ENCODE measurements around the gene DSP.

DSP gene

GRCh38 chr6:7559196-7559595 lies 17.7 kb downstream of the DSP start:
- peaks cover 5 to 38% of the 10 kb centered on the region in 2 donors for H3K27me3 Mint-ChIP-seq
- DNase-seq (no peak), ATAC-seq (replicated peaks) (no peak)
- H3K4me3 Mint-ChIP-seq = no peak overlapping the region
- H3K4me1 Mint-ChIP-seq = no peaks in the 10 kb centered on the region
- no peaks in the 10 kb centered on the region for H3K9me3 Mint-ChIP-seq
- H3K27ac Mint-ChIP-seq = no peak overlapping the region
- peaks cover 0 to 6% of the 10 kb centered on the region in 2 donors for H3K36me3 Mint-ChIP-seq

GRCh38 chr6:7559651-7560385 lies 18.3 kb downstream of the DSP start:
- DNase-seq (no peak), ATAC-seq (replicated peaks) (no peak)
- no peaks in the 10 kb centered on the region for H3K9me3 Mint-ChIP-seq
- H3K27ac Mint-ChIP-seq = no peak overlapping the region
- no peaks in the 10 kb centered on the region for H3K4me1 Mint-ChIP-seq
- no peak overlapping the region for H3K4me3 Mint-ChIP-seq
- peaks cover 5 to 40% of the 10 kb centered on the region in 2 donors for H3K27me3 Mint-ChIP-seq
- H3K36me3 Mint-ChIP-seq = peaks cover 0 to 6% of the 10 kb centered on the region in 2 donors

GRCh38 chr6:7561153-7561964 lies 19.9 kb downstream of the DSP start:
- DNase-seq (no peak), ATAC-seq (replicated peaks) (no peak)
- Mint-ChIP-seq H3K4me3 (no peak overlapping the region), H3K27me3 (peaks cover 12 to 44% of the 10 kb centered on the region in 2 donors), H3K36me3 (peaks cover 0 to 7% of the 10 kb centered on the region in 2 donors), H3K4me1 (no peaks in the 10 kb centered on the region), H3K9me3 (no peaks in the 10 kb centered on the region), H3K27ac (no peak overlapping the region)

GRCh38 chr6:7562769-7563168 lies 21.3 kb downstream of the DSP start:
- no peaks in the 10 kb centered on the region for H3K4me1 Mint-ChIP-seq
- H3K9me3 Mint-ChIP-seq = no peaks in the 10 kb centered on the region
- no peak overlapping the region for H3K4me3 Mint-ChIP-seq
- no peak for DNase-seq
- peaks cover 11 to 46% of the 10 kb centered on the region in 2 donors for H3K27me3 Mint-ChIP-seq
- H3K36me3 Mint-ChIP-seq = peaks cover 0 to 5% of the 10 kb centered on the region in 2 donors
- H3K27ac Mint-ChIP-seq = no peak overlapping the region
- no peak for ATAC-seq (replicated peaks)

GRCh38 chr6:7566107-7566506 lies 24.6 kb downstream of the DSP start:
- Mint-ChIP-seq H3K9me3 (no peaks in the 10 kb centered on the region), H3K27me3 (peaks cover 18 to 52% of the 10 kb centered on the region in 2 donors)
- ATAC-seq (replicated peaks) = no peak

GRCh38 chr6:7566617-7567173 lies 25.2 kb downstream of the DSP start:
- Mint-ChIP-seq H3K27ac (no peak overlapping the region), H3K27me3 (peaks cover 18 to 46% of the 10 kb centered on the region in 2 donors), H3K4me1 (no peaks in the 10 kb centered on the region), H3K4me3 (no peak overlapping the region), H3K36me3 (peaks cover 0 to 4% of the 10 kb centered on the region in 2 donors), H3K9me3 (no peaks in the 10 kb centered on the region)
- ATAC-seq (replicated peaks) (no peak), DNase-seq (no peak)

More at GRCh38 chr6:7566107-7566506, 24.6 kb downstream of the DSP start:
- Mint-ChIP-seq H3K27ac (no peak overlapping the region), H3K4me3 (no peak overlapping the region), H3K36me3 (peaks cover 0 to 4% of the 10 kb centered on the region in 2 donors), H3K4me1 (no peaks in the 10 kb centered on the region)
- no peak for DNase-seq

- Mint-ChIP-seq H3K36me3 (peaks cover 0 to 4% of the 10 kb centered on the region in 2 donors), H3K9me3 (no peaks in the 10 kb centered on the region), H3K27ac (no peak overlapping the region), H3K4me1 (no peaks in the 10 kb centered on the region), H3K27me3 (peaks cover 18 to 45% of the 10 kb centered on the region in 2 donors), H3K4me3 (no peak overlapping the region)
- DNase-seq (no peak), ATAC-seq (replicated peaks) (no peak)
Measured at GRCh38 chr6:7568021-7568420, 26.6 kb downstream of the DSP start.

- Mint-ChIP-seq H3K36me3 (peaks cover 0 to 4% of the 10 kb centered on the region in 2 donors), H3K27me3 (peaks cover 18 to 46% of the 10 kb centered on the region in 2 donors), H3K27ac (no peak overlapping the region), H3K4me3 (no peak overlapping the region), H3K4me1 (no peaks in the 10 kb centered on the region), H3K9me3 (no peaks in the 10 kb centered on the region)
- ATAC-seq (replicated peaks) (no peak), DNase-seq (no peak)
Measured at GRCh38 chr6:7569082-7569481, 27.6 kb downstream of the DSP start.

- Mint-ChIP-seq H3K27ac (no peak overlapping the region), H3K4me1 (no peaks in the 10 kb centered on the region), H3K36me3 (peaks cover 0 to 3% of the 10 kb centered on the region in 2 donors), H3K27me3 (peaks cover 11 to 34% of the 10 kb centered on the region in 2 donors), H3K4me3 (no peak overlapping the region), H3K9me3 (no peaks in the 10 kb centered on the region)
- DNase-seq = no peak
- no peak for ATAC-seq (replicated peaks)
Measured at GRCh38 chr6:7572213-7572943, 30.9 kb downstream of the DSP start.

- H3K4me3 Mint-ChIP-seq = no peak overlapping the region
- H3K4me1 Mint-ChIP-seq = no peaks in the 10 kb centered on the region
- H3K9me3 Mint-ChIP-seq = no peaks in the 10 kb centered on the region
- ATAC-seq (replicated peaks) (no peak), DNase-seq (no peak)
- H3K36me3 Mint-ChIP-seq = no peaks in the 10 kb centered on the region
- H3K27me3 Mint-ChIP-seq = peaks cover 0 to 26% of the 10 kb centered on the region in 2 donors
- no peak overlapping the region for H3K27ac Mint-ChIP-seq
Measured at GRCh38 chr6:7574500-7574899, 33.0 kb downstream of the DSP start.

GRCh38 chr6:7578516-7578915 lies 37.0 kb downstream of the DSP start:
- Mint-ChIP-seq H3K27me3 (peaks cover 7 to 14% of the 10 kb centered on the region in 2 donors), H3K36me3 (peaks cover 0 to 2% of the 10 kb centered on the region in 2 donors), H3K27ac (no peak overlapping the region), H3K9me3 (no peaks in the 10 kb centered on the region), H3K4me3 (no peak overlapping the region), H3K4me1 (no peaks in the 10 kb centered on the region)
- DNase-seq = no peak
- no peak for ATAC-seq (replicated peaks)

GRCh38 chr6:7578931-7579330 lies 37.5 kb downstream of the DSP start:
- H3K27me3 Mint-ChIP-seq = peaks cover 7 to 11% of the 10 kb centered on the region in 2 donors
- ATAC-seq (replicated peaks) (no peak), DNase-seq (no peak)
- H3K36me3 Mint-ChIP-seq = peaks cover 0 to 2% of the 10 kb centered on the region in 2 donors
- no peak overlapping the region for H3K4me3 Mint-ChIP-seq
- H3K4me1 Mint-ChIP-seq = no peaks in the 10 kb centered on the region
- no peak overlapping the region for H3K27ac Mint-ChIP-seq
- no peaks in the 10 kb centered on the region for H3K9me3 Mint-ChIP-seq

- ATAC-seq (replicated peaks) = no peak
Measured at GRCh38 chr6:7579851-7580250, 38.4 kb downstream of the DSP start.

GRCh38 chr6:7580537-7580926 lies 39.1 kb downstream of the DSP start:
- no peak for ATAC-seq (replicated peaks)
- Mint-ChIP-seq H3K4me1 (no peaks in the 10 kb centered on the region), H3K9me3 (no peaks in the 10 kb centered on the region), H3K4me3 (no peak overlapping the region), H3K36me3 (peaks cover 0 to 2% of the 10 kb centered on the region in 2 donors), H3K27ac (no peak overlapping the region), H3K27me3 (peaks cover 12 to 23% of the 10 kb centered on the region in 2 donors)
- no peak for DNase-seq

More at GRCh38 chr6:7579851-7580250, 38.4 kb downstream of the DSP start:
- no peak overlapping the region for H3K4me3 Mint-ChIP-seq
- H3K36me3 Mint-ChIP-seq = peaks cover 0 to 2% of the 10 kb centered on the region in 2 donors
- no peaks in the 10 kb centered on the region for H3K4me1 Mint-ChIP-seq
- H3K9me3 Mint-ChIP-seq = no peaks in the 10 kb centered on the region
- DNase-seq = no peak
- no peak overlapping the region for H3K27ac Mint-ChIP-seq
- peaks cover 12 to 19% of the 10 kb centered on the region in 2 donors for H3K27me3 Mint-ChIP-seq
